Pancreas (tissue), 10 donors: ENCODE data around the gene UBE2D2. TPM values are rescaled to one million over a fixed set of nuclear protein-coding genes. Genes with fewer than 3 reads are reported as not detected.

ENCODE experiments used
- ATAC-seq, 4 donors: fragments of 200-7000 bp; cut with Tn5 transposase; one replicate each; pipeline versions ENCODE4 v1.8.0 to v1.9.1; 2020; ENCODE audit warnings: mild to moderate bottlenecking in 4 of 4, moderate library complexity in 4 of 4
- DNase-seq, 6 donors: peaks; one replicate each; pipeline ENCODE4 v3.0.0-alpha.2; 2020
- FAIRE-seq: peaks from 2 replicates; lab custom pipeline; 2012; peaks lifted over from hg19 to GRCh38; lab: Jason Lieb, UNC
- H3K27ac ChIP-seq, 4 donors: fragments of 200-600 bp; sonication (generic); 1 replicate in 3 of 4; 2 replicates in 1 of 4; pipeline versions ENCODE4 v1.5.0 to v1.8.0; 2020
- H3K27me3 ChIP-seq, 4 donors: fragments of 200-600 bp; one replicate each; pipeline ENCODE4 v1.8.0; 2021
- H3K36me3 ChIP-seq, 3 donors: fragments of 200-600 bp; sonication (generic) in 1 of 3; one replicate each; pipeline versions ENCODE4 v1.5.0 to v1.8.0; 2020 to 2021
- H3K4me1 ChIP-seq, 3 donors: fragments of 200-600 bp; one replicate each; pipeline ENCODE4 v1.8.0; 2021
- H3K4me3 ChIP-seq, 4 donors: fragments of 200-600 bp; sonication (generic) in 2 of 4; one replicate each; pipeline versions ENCODE4 v1.5.0 to v1.8.0; 2020 to 2021
- H3K9me3 ChIP-seq, 4 donors: fragments of 200-600 bp; one replicate each; pipeline ENCODE4 v1.8.0; 2021
- CTCF ChIP-seq, 4 donors: fragments of 200-600 bp; sonication (generic) in 3 of 4; IDR thresholded peaks; one replicate each; pipeline versions ENCODE4 v1.5.0 to v1.8.0; 2021; ENCODE audit warnings: antibody characterized with exemption in 4 of 4
- WGBS, 2 donors: extraction: QIAGEN DNeasy Blood & Tissue Kit; methylation state at CpG; one replicate each; pipeline ENCODE4 v1.1.7; 2013; 5-methylcytosine and 5-hydroxymethylcytosine counted together
- intact Hi-C, 3 donors: fragments of 100-400 bp; cut with DNase I; formaldehyde crosslinking; loops; one replicate each; pipeline versions ENCODE4 v1.11.1 to v1.14.2; 2022
- polyA plus RNA-seq, 2 donors: library from polyadenylated mRNA; stranded (reverse); fragments of 200-250 nt; gene quantifications; one replicate each; pipeline ENCODE4 v1.2.3, GENCODE V29; 2013
- total RNA-seq, 6 donors: library from RNA; stranded (reverse); fragmentation: NEBNext Ultra II Directional in 4 of 6; extraction: Animal tissue kit (Norgen Biotek cat#: 25700) in 4 of 6; gene quantifications; one replicate each; pipeline versions ENCODE4 v1.2.1 to v1.2.4, GENCODE V29; 2021 to 2023
- donor health status: healthy with polysubstance abuse.
- donor health status: DM: no; HTN: no; CAD: no; lungs with moderate emphysema.
- donor health status: DM: no; HTN: no; CAD: no.
- donor health status: control.
- donor health status: control.
- donor health status: Bipolar disorder and iron deficiency.
- donor health status: DM: yes; HTN: yes; CAD: no.
- donor health status: DM: no; HTN: no; CAD: no.
- donor health status: DM: no; HTN: no; CAD: no.
- donor health status: DM: yes; HTN: yes; CAD: no.

UBE2D2 gene
- total and polyA plus RNA-seq, 8 donors: 36.5 to 59.3 (median 46.5) TPM

- intact Hi-C loops: no loop called here
- H3K27ac ChIP-seq: no peak overlapping the region
- H3K4me1 ChIP-seq: peaks cover 9 to 33% (median 12%) of the 10 kb centered on the region in 3 donors
- H3K4me3 ChIP-seq: no peak overlapping the region
- H3K36me3 ChIP-seq: no peaks in the 10 kb centered on the region
- TF ChIP-seq CTCF (IDR thresholded peaks at IDR 0.05): no peak
- 68 to 76% methylated on average over 2 of the region's 2 CpGs for WGBS, 2 donors
- H3K9me3 ChIP-seq: no peaks in the 10 kb centered on the region
- no peak for DNase-seq
- no peak for FAIRE-seq
- no peaks in the 10 kb centered on the region for H3K27me3 ChIP-seq
- no peak for ATAC-seq
Measured at GRCh38 chr5:139569270-139569955, 8.3 kb downstream of the UBE2D2 start.

GRCh38 chr5:139571543-139571942 lies 10.4 kb downstream of the UBE2D2 start:
- TF ChIP-seq CTCF (IDR thresholded peaks at IDR 0.05): no peak
- Histone ChIP-seq H3K36me3 (no peaks in the 10 kb centered on the region), H3K4me3 (no peak overlapping the region), H3K9me3 (no peaks in the 10 kb centered on the region), H3K4me1 (peaks cover 5 to 32% (median 9%) of the 10 kb centered on the region in 3 donors), H3K27ac (peak overlapping the region in 2 of 4 donors; percentile 44 to 46), H3K27me3 (no peaks in the 10 kb centered on the region)
- FAIRE-seq (no peak), DNase-seq (no peak), ATAC-seq (no peak)
- WGBS, 2 donors: 61 to 66% methylated on average over 3 of the region's 3 CpGs
- intact Hi-C loops: no loop called here

GRCh38 chr5:139571966-139572365 lies 10.8 kb downstream of the UBE2D2 start:
- peak; percentile 60 to 79 (median 68) for ATAC-seq
- no peak for FAIRE-seq
- Histone ChIP-seq H3K36me3 (no peaks in the 10 kb centered on the region), H3K4me3 (no peak overlapping the region), H3K27me3 (no peaks in the 10 kb centered on the region), H3K4me1 (peaks cover 5 to 34% (median 9%) of the 10 kb centered on the region in 3 donors), H3K27ac (peak overlapping the region in 2 of 4 donors; percentile 44 to 46), H3K9me3 (no peaks in the 10 kb centered on the region)
- no peak for TF ChIP-seq CTCF (IDR thresholded peaks at IDR 0.05)
- WGBS, 2 donors: 17 to 21% methylated on average over 1 of the region's 1 CpG
- DNase-seq: no peak
- intact Hi-C loops: no loop called here

- peak in 1 of 4 donors; percentile 17 for TF ChIP-seq CTCF (IDR thresholded peaks at IDR 0.05)
- intact Hi-C loops: no loop called here
- FAIRE-seq: no peak
- WGBS, 2 donors: 45 to 54% methylated on average over 4 of the region's 4 CpGs
- DNase-seq: no peak
- H3K36me3 ChIP-seq: no peaks in the 10 kb centered on the region
- peaks cover 5 to 39% (median 9%) of the 10 kb centered on the region in 3 donors for H3K4me1 ChIP-seq
- no peaks in the 10 kb centered on the region for H3K27me3 ChIP-seq
- no peak overlapping the region for H3K4me3 ChIP-seq
- no peak overlapping the region for H3K27ac ChIP-seq
- peak in 3 of 4 donors; percentile 50 to 70 (median 63) for ATAC-seq
- no peaks in the 10 kb centered on the region for H3K9me3 ChIP-seq
Measured at GRCh38 chr5:139574641-139575312, 13.6 kb downstream of the UBE2D2 start.

- WGBS, 2 donors: 77 to 80% methylated on average over 2 of the region's 2 CpGs
- Histone ChIP-seq H3K4me1 (peaks cover 5 to 39% (median 9%) of the 10 kb centered on the region in 3 donors), H3K36me3 (no peaks in the 10 kb centered on the region), H3K4me3 (no peak overlapping the region), H3K9me3 (no peaks in the 10 kb centered on the region), H3K27me3 (no peaks in the 10 kb centered on the region), H3K27ac (no peak overlapping the region)
- no peak for TF ChIP-seq CTCF (IDR thresholded peaks at IDR 0.05)
- FAIRE-seq: no peak
- no peak for ATAC-seq
- intact Hi-C loops: no loop called here
- no peak for DNase-seq
Measured at GRCh38 chr5:139575313-139575646, 14.1 kb downstream of the UBE2D2 start.
